NCI-H2081 treated with DMSO at 0.1 percent for 48 hours (cell line): Measurements from ENCODE around the gene TEC.

Experiments used
- DNase-seq: peaks from one replicate; lab custom pipeline; 2025; lab: John Stamatoyannopoulos, UW

TEC gene

GRCh38 chr4:48163746-48164145, 105.9 kb downstream of the TEC start:
- no peak for DNase-seq

- no peak for DNase-seq
These were observed 107.5 kb downstream of the TEC start for GRCh38 chr4:48162162-48162561.

GRCh38 chr4:48157271-48157670, 112.4 kb downstream of the TEC start:
- no peak for DNase-seq

DNA sequence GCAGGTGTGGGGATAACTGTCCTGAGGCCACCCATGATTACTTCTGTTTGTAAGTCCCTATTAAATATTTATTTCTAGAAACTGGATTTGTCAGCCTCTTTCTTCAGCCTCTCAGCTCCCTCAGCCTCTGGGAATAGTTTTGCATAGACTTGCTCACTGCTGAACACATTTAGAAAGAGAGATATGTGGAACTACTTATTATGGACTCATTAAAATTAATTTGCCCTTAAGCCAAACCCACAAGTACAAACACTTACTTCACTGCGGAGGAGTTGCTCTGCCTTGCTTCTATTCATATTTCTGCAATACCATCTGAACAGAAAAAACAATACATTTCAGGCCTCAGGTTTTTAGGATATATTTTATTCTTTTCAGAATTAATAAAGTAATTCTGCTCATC, 113.2 kb downstream of the TEC start:
- no peak for DNase-seq

DNA sequence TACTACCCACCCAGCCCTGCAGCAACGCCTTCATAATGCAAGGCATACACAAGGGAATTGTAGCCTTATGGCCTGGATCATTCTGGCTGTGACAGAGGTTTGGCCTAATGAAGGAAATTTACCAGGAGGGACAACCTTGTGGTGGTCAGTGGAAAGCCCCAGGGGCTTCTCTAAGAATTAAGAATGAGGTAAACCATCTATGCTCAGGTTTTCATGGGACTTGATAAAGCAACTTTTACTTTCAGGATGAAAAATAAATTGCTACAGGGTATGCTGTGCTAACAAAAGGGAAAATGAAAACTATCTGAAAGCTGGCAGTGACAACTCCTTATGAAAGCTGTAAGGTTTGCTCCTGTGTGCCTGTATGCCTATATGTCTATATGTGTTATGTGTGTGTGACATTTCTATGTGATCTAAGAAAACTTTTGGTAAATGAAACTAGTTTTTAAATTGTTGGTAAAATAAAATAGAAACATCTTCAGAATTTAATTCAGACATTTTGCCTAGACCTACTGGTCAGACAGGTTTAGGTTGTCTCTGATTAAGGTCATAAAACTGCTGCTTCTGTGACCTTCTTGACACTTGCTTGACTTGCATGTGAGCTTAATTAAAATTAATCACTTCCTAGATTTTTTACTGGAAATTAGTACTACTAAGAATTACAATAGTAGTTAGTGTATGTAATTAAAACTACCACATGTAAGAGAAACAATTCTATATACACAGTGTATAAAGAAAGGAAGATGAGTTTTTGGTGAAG, 115.7 kb downstream of the TEC start:
- DNase-seq = no peak

DNA sequence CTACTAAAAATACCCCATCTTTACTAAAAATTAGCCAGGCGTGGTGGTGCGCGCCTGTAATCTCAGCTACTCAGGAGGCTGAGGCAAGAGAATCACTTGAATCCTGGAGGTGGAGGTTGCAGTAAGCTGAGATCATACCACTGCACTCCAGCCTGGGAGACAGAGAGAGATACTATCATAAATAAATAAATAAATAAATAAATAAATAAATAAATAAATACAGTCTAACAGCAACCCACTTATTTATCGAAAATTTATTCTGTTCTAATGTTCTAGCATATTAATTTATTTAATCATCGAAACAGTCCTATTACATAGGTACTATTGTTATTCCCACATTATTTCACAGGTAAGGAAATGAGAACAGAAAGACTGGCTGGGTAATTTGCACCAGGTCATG, 117.4 kb downstream of the TEC start:
- DNase-seq = no peak

DNA sequence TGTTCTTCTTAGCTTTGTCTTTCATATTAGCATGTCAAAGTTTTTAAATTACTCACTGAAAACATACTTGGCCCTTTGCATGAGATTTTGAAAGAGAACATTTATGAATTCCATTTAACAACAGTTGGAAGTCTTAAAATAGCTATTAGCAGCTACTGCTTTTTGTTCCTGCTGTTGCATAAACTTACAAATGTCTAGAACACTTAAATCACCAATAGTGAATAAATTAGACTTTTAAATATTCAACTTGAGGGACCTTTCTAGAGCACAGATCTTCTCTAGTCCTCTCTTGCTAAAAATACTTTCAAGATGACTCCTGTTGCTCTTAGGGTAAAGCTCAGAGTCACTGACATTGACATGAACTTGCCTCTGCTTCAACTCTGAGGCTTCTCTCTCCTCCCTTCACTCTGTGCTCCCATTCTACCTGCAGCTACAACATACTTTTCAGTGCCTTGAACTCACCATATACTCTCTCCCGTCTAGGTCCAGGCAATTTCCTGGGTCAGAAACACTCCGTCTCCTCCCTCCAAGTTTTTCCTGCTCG, 119.7 kb downstream of the TEC start:
- DNase-seq = no peak

GRCh38 chr4:48147621-48148020, 122.0 kb downstream of the TEC start:
- no peak for DNase-seq

- DNase-seq = peak; percentile 43
These were observed 128.6 kb downstream of the TEC start for GRCh38 chr4:48141048-48141447.

GRCh38 chr4:48139691-48140090, 129.9 kb downstream of the TEC start:
- DNase-seq = no peak

DNA sequence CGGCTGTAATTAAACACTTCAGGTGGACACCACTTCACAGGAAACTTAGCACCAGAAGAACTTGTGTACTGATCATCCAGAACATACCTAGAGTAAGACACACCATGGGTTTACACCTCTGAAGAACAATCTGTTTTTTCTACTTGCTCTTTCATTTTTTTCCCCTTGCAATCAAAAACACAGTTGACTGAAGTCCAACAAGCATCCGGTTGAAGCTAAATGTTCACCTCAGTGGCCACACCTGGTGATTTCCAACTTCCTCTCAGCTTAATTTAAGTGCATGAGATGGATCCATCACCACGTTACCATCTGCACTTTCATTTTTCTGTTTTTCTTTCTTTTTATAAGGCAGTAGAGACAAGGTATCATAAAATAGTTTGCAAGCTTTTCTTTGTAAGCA, 130.7 kb downstream of the TEC start:
- no peak for DNase-seq

DNA sequence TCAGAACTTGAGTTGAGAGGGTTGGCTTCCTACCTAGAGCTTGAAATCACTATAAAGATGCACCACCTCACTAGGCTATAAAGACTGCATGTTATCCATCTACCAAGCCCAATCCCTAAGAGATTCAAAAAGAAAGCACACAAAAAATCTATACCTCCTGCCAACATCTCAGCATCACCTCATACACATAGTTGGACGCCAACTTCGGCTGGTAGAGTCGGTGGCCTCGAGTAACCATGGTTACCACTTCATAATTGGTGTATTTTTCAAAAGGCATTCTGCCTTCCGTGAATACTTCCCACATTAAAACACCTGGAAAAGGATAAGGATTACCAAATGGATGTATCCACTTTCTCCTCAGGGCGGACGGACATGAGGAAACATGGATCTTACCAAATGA, 131.1 kb downstream of the TEC start:
- DNase-seq = no peak

GRCh38 chr4:48137846-48138245, 131.8 kb downstream of the TEC start:
- DNase-seq = no peak

DNA sequence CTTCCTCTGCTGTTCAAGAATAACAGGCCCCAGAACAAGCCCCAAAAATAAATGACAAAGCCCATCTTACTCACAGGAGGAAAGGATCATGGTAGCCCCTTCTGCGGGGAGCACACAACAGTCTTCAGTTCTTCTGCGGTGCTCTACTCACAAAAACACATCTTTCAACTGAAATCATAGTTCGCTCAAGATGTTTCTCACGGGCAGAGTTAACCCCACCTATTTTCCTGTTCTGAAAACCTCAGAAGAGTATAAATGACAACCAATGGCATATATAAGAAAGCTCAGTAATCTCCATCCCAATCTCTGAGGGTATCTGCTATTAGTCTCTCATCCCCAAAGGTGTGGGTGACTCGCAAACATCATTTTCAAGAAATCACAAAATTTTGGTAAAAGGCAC, 135.6 kb downstream of the TEC start, which contains the start of gene TXK:
Gene TXK, minus strand, starts transcription at position 170 of the 400 bp plus-strand sequence. Its CDS starts 80 bp downstream, at position 90.
- no peak for DNase-seq

- no peak for DNase-seq
These were observed 136.0 kb downstream of the TEC start for GRCh38 chr4:48133669-48134068.

GRCh38 chr4:48131736-48132135, 137.9 kb downstream of the TEC start:
- DNase-seq = no peak

DNA sequence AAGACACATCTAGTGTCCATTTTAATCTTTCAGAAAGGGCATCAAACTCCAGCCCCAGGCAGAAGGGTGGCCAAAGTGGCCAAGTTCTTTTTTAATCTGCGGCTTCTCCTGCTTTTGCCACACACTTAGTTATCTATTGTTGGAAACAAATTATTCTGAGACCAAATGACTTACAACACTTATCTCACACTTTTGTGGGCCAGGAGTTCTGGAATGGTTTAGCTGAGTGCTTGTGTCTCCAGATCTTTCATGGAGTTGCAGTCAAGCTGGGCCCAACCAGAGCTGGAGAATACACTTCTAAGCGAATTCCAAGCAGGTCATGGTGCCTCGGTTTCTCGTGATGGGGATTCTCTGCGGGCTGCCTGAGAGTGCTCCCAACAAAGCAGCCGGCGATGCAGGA, 139.5 kb downstream of the TEC start:
- DNase-seq = no peak

- no peak for DNase-seq
These were observed 140.2 kb downstream of the TEC start for GRCh38 chr4:48129307-48130014.

GRCh38 chr4:48127682-48128404, 141.8 kb downstream of the TEC start:
- DNase-seq = peak; percentile 22

DNA sequence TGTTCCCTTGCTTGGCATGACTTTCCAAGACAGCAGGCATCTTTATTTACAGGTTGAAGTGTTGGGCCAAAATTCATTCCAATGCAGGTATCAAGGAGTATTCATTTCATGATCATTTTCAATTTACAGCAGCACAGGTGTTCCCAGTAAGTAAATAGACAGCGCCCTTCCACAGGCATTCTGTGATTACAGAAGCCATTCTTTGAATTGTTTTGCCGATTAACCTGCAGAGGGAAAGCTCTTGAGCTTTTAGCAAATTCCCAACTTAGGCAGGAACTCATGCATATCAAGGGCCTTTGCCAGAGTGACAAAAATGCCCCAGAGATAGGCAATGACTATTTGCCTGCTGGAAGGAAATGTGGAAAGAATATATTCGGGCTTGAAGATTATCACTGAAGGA, 142.4 kb downstream of the TEC start:
- DNase-seq = no peak

- DNase-seq = no peak
These were observed 143.0 kb downstream of the TEC start for GRCh38 chr4:48126621-48127020.

- DNase-seq = no peak
These were observed 144.8 kb downstream of the TEC start for GRCh38 chr4:48124870-48125269.

- no peak for DNase-seq
These were observed 146.9 kb downstream of the TEC start for GRCh38 chr4:48122756-48123155.
